GM19035 (cell line): ENCODE measurements around the gene CSTF3.

Experiments
- ATAC-seq: cut with Tn5 transposase; IDR thresholded peaks from one replicate; pipeline ENCODE4 v1.9.1; 2021; ENCODE audit not compliant: unreplicated experiment

Gene CSTF3

DNA sequence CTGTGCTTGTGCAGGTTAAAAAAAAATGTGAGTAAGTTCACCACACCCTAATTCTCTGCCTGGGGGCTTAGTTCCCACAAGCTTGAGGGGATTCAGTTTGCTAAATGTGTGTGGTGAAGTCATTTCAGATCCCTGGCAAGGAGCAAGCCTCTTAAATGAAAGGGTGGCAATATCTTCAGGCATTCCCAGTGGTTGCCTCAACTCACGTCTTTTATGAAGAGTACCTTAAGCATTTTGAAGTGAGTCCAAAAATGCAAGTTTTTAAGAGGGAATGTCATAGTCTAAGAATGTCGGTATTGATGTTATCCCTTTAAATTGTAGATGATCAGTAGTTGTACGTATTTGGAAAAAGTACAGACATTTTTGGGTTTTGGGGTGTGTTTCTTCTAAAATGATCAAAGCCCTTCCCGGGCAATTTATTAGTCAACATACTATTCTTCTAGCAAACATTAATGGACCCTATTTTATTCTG lies 117.0 kb downstream of the CSTF3 start:
- ATAC-seq: no peak

DNA sequence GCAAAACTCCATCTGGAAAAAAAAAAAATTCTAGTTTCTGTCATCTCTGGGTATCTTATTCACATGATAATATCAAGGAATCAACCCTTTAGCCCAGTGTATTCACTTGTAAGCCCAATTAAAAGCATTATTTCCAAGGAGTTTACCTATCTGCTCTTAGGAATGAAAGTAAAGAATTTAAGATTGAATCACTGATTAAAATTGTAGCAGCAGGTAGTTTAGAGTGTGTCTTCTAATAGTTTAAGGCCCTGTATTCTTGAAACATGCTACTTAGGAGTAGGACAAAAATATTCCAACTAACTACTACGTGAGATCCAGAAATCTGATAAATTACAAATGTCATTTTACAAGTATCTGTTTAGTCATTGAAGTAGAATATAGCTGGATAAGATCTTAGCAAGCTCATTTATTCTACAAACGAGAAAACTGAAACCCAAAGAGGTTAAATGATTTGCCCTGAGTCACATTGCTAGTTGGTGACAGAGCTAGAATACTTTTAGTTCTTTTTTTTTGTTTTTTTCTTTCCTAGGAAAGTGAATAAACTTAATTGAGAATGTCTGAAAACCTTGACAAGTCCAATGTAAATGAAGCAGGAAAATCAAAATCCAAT lies 118.0 kb downstream of the CSTF3 start:
- no peak for ATAC-seq

GRCh38 chr11:33040862-33041453 lies 120.3 kb downstream of the CSTF3 start:
- no peak for ATAC-seq

- ATAC-seq: peak; percentile 32
Observed at GRCh38 chr11:33040033-33040861, 121.0 kb downstream of the CSTF3 start.

GRCh38 chr11:33039274-33040032 lies 121.8 kb downstream of the CSTF3 start, which contains the start of gene TCP11L1:
Gene TCP11L1 (plus strand): TSS chr11:33039572. CDS start chr11:33043774, 4,202 bp downstream.
- peak; percentile 78 for ATAC-seq

- ATAC-seq: no peak
Observed at GRCh38 chr11:33035011-33035410, 126.3 kb downstream of the CSTF3 start.
